Measurements from ENCODE around the gene CLDN11. TPM values are rescaled to one million over a fixed set of nuclear protein-coding genes. Genes with fewer than 3 reads are reported as not detected.

The CLDN11 gene
- total and polyA plus RNA-seq, 2 donors (not counting 1 experiment from before 2014, with no cell fraction given), result 131 to 316 TPM

DNA sequence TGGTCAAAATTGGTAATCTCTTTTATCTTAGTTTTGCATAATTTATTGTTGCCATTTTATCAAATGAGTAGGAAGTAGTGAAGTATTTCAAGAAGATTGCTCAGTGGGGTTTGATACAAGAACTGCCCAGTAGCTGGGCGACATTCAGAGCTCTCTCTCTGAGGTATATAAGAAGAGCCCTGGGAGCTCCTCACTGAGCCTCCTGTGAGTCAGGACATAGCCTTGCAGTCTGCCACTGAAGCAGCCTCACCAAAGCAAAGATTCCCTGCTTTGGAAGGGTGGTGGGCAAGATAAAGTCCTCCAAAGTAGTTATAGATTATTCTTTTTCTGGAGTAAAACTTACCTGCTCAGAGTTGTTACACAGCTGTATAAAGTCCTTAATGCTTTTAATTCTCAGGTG is 35.1 kb upstream of the CLDN11 start:
- Histone ChIP-seq H3K4me1 (ENCODE audit: control insufficient read depth, extremely low read depth, insufficient read depth, low read length) (no peaks in the 10 kb centered on the region), H3K9me3 (ENCODE audit: control insufficient read depth, insufficient read depth, low read depth, low read length) (no peaks in the 10 kb centered on the region), H3K4me2 (ENCODE audit: extremely low read depth, insufficient read depth, low read length) (no peak overlapping the region), H3K36me3 (ENCODE audit: control insufficient read depth, insufficient read depth, low read length) (peaks cover 2% of the 10 kb centered on the region), H3K9ac (ENCODE audit: insufficient read depth, low read length) (no peak overlapping the region), H4K20me1 (ENCODE audit: control insufficient read depth, extremely low read depth, insufficient read depth, low read length) (no peaks in the 10 kb centered on the region), H3K27ac (ENCODE audit: insufficient read depth, low read length) (no peak overlapping the region), H3K27me3 (ENCODE audit: control insufficient read depth, insufficient read depth, low read length) (no peaks in the 10 kb centered on the region), H2AFZ (ENCODE audit: low read length) (no peak overlapping the region), H3K79me2 (ENCODE audit: control insufficient read depth, insufficient read depth, low read length) (no peaks in the 10 kb centered on the region), H3K4me3 (replicated peaks in 1 of 4; ENCODE audit: control extremely low read depth in 1 of 4, insufficient read depth in 1 of 4, low read depth in 3 of 4, low read length in 4 of 4) (no peak overlapping the region)
- no peak for TF ChIP-seq EZH2 (IDR thresholded peaks at IDR 0.05; ENCODE audit: low read length, missing control alignments)
- TF ChIP-seq, protein P1, sequence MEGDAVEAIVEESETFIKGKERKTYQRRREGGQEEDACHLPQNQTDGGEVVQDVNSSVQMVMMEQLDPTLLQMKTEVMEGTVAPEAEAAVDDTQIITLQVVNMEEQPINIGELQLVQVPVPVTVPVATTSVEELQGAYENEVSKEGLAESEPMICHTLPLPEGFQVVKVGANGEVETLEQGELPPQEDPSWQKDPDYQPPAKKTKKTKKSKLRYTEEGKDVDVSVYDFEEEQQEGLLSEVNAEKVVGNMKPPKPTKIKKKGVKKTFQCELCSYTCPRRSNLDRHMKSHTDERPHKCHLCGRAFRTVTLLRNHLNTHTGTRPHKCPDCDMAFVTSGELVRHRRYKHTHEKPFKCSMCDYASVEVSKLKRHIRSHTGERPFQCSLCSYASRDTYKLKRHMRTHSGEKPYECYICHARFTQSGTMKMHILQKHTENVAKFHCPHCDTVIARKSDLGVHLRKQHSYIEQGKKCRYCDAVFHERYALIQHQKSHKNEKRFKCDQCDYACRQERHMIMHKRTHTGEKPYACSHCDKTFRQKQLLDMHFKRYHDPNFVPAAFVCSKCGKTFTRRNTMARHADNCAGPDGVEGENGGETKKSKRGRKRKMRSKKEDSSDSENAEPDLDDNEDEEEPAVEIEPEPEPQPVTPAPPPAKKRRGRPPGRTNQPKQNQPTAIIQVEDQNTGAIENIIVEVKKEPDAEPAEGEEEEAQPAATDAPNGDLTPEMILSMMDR (conservative IDR thresholded peaks at IDR 0.05 in 1 of 2, IDR thresholded peaks at IDR 0.05 in 1 of 2; ENCODE audit: low read depth in 1 of 2, low read length in 2 of 2), result no peak
- DNase-seq (ENCODE audit: low read depth in 2 of 2), result peak in 1 of 2 donors; percentile 67

DNA sequence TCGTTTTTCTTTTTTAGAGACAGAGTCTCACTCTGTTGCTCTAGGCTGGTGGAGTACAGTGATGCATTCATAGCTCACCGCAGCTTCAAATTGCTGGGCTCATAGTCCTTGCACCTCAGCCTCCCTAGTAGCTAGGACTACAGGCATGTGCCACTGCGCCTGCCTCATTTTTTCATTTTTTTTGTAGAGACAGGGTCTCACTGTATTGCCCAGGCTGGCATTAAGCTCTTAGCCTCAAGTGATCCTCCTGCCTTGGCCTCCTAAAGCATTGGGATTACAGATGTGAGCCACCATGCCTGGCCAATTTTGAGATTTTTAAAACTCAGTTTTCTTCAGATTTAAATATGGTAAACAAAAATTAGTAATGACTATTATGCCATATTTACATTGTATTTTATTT is 32.2 kb upstream of the CLDN11 start:
- Histone ChIP-seq H3K36me3 (ENCODE audit: control insufficient read depth, insufficient read depth, low read length) (peaks cover 2% of the 10 kb centered on the region), H3K27ac (ENCODE audit: insufficient read depth, low read length) (no peak overlapping the region), H3K4me2 (ENCODE audit: extremely low read depth, insufficient read depth, low read length) (no peak overlapping the region), H3K9ac (ENCODE audit: insufficient read depth, low read length) (no peak overlapping the region), H3K4me1 (ENCODE audit: control insufficient read depth, extremely low read depth, insufficient read depth, low read length) (no peaks in the 10 kb centered on the region), H3K4me3 (replicated peaks in 1 of 4; ENCODE audit: control extremely low read depth in 1 of 4, insufficient read depth in 1 of 4, low read depth in 3 of 4, low read length in 4 of 4) (no peak overlapping the region), H2AFZ (ENCODE audit: low read length) (no peak overlapping the region), H3K9me3 (ENCODE audit: control insufficient read depth, insufficient read depth, low read depth, low read length) (no peaks in the 10 kb centered on the region), H3K79me2 (ENCODE audit: control insufficient read depth, insufficient read depth, low read length) (no peaks in the 10 kb centered on the region), H4K20me1 (ENCODE audit: control insufficient read depth, extremely low read depth, insufficient read depth, low read length) (no peaks in the 10 kb centered on the region), H3K27me3 (ENCODE audit: control insufficient read depth, insufficient read depth, low read length) (no peaks in the 10 kb centered on the region)
- DNase-seq (ENCODE audit: low read depth in 2 of 2), result no peak
- no peak for TF ChIP-seq EZH2 (IDR thresholded peaks at IDR 0.05; ENCODE audit: low read length, missing control alignments)
- TF ChIP-seq, protein P1 (conservative IDR thresholded peaks at IDR 0.05 in 1 of 2, IDR thresholded peaks at IDR 0.05 in 1 of 2; ENCODE audit: low read depth in 1 of 2, low read length in 2 of 2), result no peak

DNA sequence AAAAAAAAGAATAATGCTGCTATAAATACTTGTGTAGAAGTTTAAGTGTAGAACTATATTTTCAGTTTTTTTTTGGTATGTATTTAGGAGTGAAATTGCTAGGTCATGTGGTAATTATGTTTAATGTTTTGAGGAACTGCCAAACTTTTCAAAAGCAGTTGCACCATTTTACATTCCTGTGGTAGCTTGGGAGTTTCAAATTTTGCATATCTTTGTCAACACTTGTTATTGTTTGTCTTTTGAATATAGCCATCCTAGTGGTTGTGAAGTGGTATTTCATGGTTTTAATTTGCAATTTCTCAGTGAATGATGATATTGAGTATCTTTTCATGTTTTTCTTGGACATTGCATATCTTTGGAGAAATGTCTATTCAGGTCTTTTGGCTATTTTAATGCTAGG is 30.7 kb upstream of the CLDN11 start:
- TF ChIP-seq EZH2 (IDR thresholded peaks at IDR 0.05; ENCODE audit: low read length, missing control alignments), result no peak
- TF ChIP-seq, protein P1 (conservative IDR thresholded peaks at IDR 0.05 in 1 of 2, IDR thresholded peaks at IDR 0.05 in 1 of 2; ENCODE audit: low read depth in 1 of 2, low read length in 2 of 2), result no peak
- Histone ChIP-seq H3K4me1 (ENCODE audit: control insufficient read depth, extremely low read depth, insufficient read depth, low read length) (no peaks in the 10 kb centered on the region), H3K9me3 (ENCODE audit: control insufficient read depth, insufficient read depth, low read depth, low read length) (no peaks in the 10 kb centered on the region), H3K36me3 (ENCODE audit: control insufficient read depth, insufficient read depth, low read length) (peaks cover 2% of the 10 kb centered on the region), H3K27ac (ENCODE audit: insufficient read depth, low read length) (no peak overlapping the region), H3K79me2 (ENCODE audit: control insufficient read depth, insufficient read depth, low read length) (no peaks in the 10 kb centered on the region), H3K27me3 (ENCODE audit: control insufficient read depth, insufficient read depth, low read length) (no peaks in the 10 kb centered on the region), H3K4me3 (replicated peaks in 1 of 4; ENCODE audit: control extremely low read depth in 1 of 4, insufficient read depth in 1 of 4, low read depth in 3 of 4, low read length in 4 of 4) (no peak overlapping the region), H3K9ac (ENCODE audit: insufficient read depth, low read length) (no peak overlapping the region), H3K4me2 (ENCODE audit: extremely low read depth, insufficient read depth, low read length) (no peak overlapping the region), H2AFZ (ENCODE audit: low read length) (no peak overlapping the region), H4K20me1 (ENCODE audit: control insufficient read depth, extremely low read depth, insufficient read depth, low read length) (no peaks in the 10 kb centered on the region)
- DNase-seq (ENCODE audit: low read depth in 2 of 2), result peak; percentile 16 to 44

All from fibroblast of lung (primary cell).